Measurements from ENCODE around the gene SPATS2. TPM values are rescaled to one million over a fixed set of nuclear protein-coding genes. Genes with fewer than 3 reads are reported as not detected.
"Not testable (repeated sequence)": the region's sequence is repeated elsewhere in the genome, so short reads cannot be mapped to it uniquely, and the experiment has no call there.

The SPATS2 gene
- total and polyA plus RNA-seq, 2 donors from 2014 or later = 10.0 to 23.7 TPM

- no peak overlapping the region for H3K9ac ChIP-seq (ENCODE audit: low read length in 3 of 3)
- no peaks in the 10 kb centered on the region for H3K9me3 ChIP-seq (ENCODE audit: control insufficient read depth in 2 of 3, insufficient read depth in 1 of 3, low read length in 3 of 3)
- TF ChIP-seq CTCF (IDR thresholded peaks at IDR 0.05; ENCODE audit: borderline replicate concordance, extremely low read depth, insufficient read depth) = no peak
- no peak overlapping the region for H3K27ac ChIP-seq (ENCODE audit: low read depth in 2 of 2, low read length in 2 of 2)
- H3K4me3 ChIP-seq (ENCODE audit: low read length in 3 of 3) = no peak overlapping the region
- no peaks in the 10 kb centered on the region for H3K36me3 ChIP-seq (ENCODE audit: control insufficient read depth in 2 of 3, insufficient read depth in 3 of 3, low read length in 3 of 3)
- H3K4me1 ChIP-seq (ENCODE audit: control insufficient read depth in 2 of 3, insufficient read depth in 2 of 3, low read depth in 1 of 3, low read length in 3 of 3) = peaks cover 0 to 2% (median 0%) of the 10 kb centered on the region in 3 donors
- DNase-seq (no peak), FAIRE-seq (no peak)
- intact Hi-C loops (cut with DNase I) = no loop called here
- no peaks in the 10 kb centered on the region for H3K27me3 ChIP-seq (ENCODE audit: control insufficient read depth, insufficient read depth, low read length)
These were observed 3.3 kb downstream of the SPATS2 start for GRCh38 chr12:49370539-49370938.

DNA sequence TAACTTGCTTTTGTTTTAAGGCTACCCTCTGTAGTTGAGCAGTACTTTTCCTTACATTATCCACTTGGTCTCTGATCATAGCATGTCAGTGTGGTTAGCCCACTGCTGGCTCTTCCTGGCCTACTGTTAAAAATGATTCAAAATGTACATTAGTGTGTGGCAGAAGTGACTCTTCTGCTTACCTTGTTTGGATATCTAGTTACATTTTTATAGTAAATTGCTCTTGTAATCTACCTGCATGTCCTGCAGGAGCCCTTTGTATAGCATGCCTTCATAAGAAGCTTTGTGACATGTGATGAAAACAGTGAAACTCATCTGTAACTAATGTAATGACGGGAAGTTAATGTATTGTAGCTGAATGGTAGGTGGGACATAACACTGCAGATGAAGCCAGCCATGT is 8.1 kb downstream of the SPATS2 start:
- no peaks in the 10 kb centered on the region for H3K36me3 ChIP-seq (ENCODE audit: control insufficient read depth in 2 of 3, insufficient read depth in 3 of 3, low read length in 3 of 3)
- no peak overlapping the region for H3K9ac ChIP-seq (ENCODE audit: low read length in 3 of 3)
- TF ChIP-seq CTCF (IDR thresholded peaks at IDR 0.05; ENCODE audit: borderline replicate concordance, extremely low read depth, insufficient read depth) = no peak
- FAIRE-seq (no peak), DNase-seq (peak in 2 of 5 donors; percentile 19 to 20)
- H3K4me3 ChIP-seq (ENCODE audit: low read length in 3 of 3) = no peak overlapping the region
- H3K27ac ChIP-seq (ENCODE audit: low read depth in 2 of 2, low read length in 2 of 2) = no peak overlapping the region
- no peaks in the 10 kb centered on the region for H3K4me1 ChIP-seq (ENCODE audit: control insufficient read depth in 2 of 3, insufficient read depth in 2 of 3, low read depth in 1 of 3, low read length in 3 of 3)
- intact Hi-C loops (cut with DNase I) = no loop called here
- H3K9me3 ChIP-seq (ENCODE audit: control insufficient read depth in 2 of 3, insufficient read depth in 1 of 3, low read length in 3 of 3) = no peaks in the 10 kb centered on the region
- no peaks in the 10 kb centered on the region for H3K27me3 ChIP-seq (ENCODE audit: control insufficient read depth, insufficient read depth, low read length)

DNA sequence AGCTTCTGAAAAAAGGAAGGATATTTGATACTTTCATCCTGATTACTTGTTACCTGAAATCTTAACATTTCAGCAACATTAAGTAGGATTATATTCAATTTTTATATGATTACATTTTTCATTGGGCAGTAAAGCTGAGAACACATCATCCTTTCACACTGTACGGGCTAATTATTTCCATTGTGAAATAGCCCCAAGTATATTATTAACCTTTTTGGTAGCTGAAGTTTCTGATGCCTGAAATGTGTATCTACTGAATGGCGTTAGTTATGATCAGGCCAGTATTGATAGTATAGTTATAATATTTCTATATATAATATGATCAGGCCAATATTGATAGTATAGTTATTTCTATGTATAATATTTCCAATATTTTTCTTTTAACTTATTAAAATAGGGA is 10.1 kb downstream of the SPATS2 start:
- Histone ChIP-seq H3K27ac (ENCODE audit: low read depth in 2 of 2, low read length in 2 of 2) (no peak overlapping the region), H3K9me3 (ENCODE audit: control insufficient read depth in 2 of 3, insufficient read depth in 1 of 3, low read length in 3 of 3) (no peaks in the 10 kb centered on the region), H3K4me1 (ENCODE audit: control insufficient read depth in 2 of 3, insufficient read depth in 2 of 3, low read depth in 1 of 3, low read length in 3 of 3) (no peaks in the 10 kb centered on the region), H3K4me3 (ENCODE audit: low read length in 3 of 3) (no peak overlapping the region), H3K27me3 (ENCODE audit: control insufficient read depth, insufficient read depth, low read length) (no peaks in the 10 kb centered on the region), H3K9ac (ENCODE audit: low read length in 3 of 3) (no peak overlapping the region), H3K36me3 (ENCODE audit: control insufficient read depth in 2 of 3, insufficient read depth in 3 of 3, low read length in 3 of 3) (no peaks in the 10 kb centered on the region)
- no peak for TF ChIP-seq CTCF (IDR thresholded peaks at IDR 0.05; ENCODE audit: borderline replicate concordance, extremely low read depth, insufficient read depth)
- intact Hi-C loops (cut with DNase I) = no loop called here
- FAIRE-seq (no peak), DNase-seq (no peak)

- DNase-seq; H3K4me3 ChIP-seq (ENCODE audit: low read length in 3 of 3); intact Hi-C loops (cut with DNase I); H3K27ac ChIP-seq (ENCODE audit: low read depth in 2 of 2, low read length in 2 of 2); FAIRE-seq; H3K36me3 ChIP-seq (ENCODE audit: control insufficient read depth in 2 of 3, insufficient read depth in 3 of 3, low read length in 3 of 3); H3K9ac ChIP-seq (ENCODE audit: low read length in 3 of 3); H3K9me3 ChIP-seq (ENCODE audit: control insufficient read depth in 2 of 3, insufficient read depth in 1 of 3, low read length in 3 of 3); H3K4me1 ChIP-seq (ENCODE audit: control insufficient read depth in 2 of 3, insufficient read depth in 2 of 3, low read depth in 1 of 3, low read length in 3 of 3); H3K27me3 ChIP-seq (ENCODE audit: control insufficient read depth, insufficient read depth, low read length): not testable (repeated sequence)
These were observed 12.9 kb downstream of the SPATS2 start for GRCh38 chr12:49380184-49380583.

Data from kidney (tissue), 14 donors.